ENCODE results near the gene UPP1. TPM values are rescaled to one million over a fixed set of nuclear protein-coding genes. Genes with fewer than 3 reads are reported as not detected.

Gene UPP1
- total and polyA plus RNA-seq, 2 donors (not counting 1 experiment from before 2014, with no cell fraction given), result 5.8 to 8.0 TPM

DNA sequence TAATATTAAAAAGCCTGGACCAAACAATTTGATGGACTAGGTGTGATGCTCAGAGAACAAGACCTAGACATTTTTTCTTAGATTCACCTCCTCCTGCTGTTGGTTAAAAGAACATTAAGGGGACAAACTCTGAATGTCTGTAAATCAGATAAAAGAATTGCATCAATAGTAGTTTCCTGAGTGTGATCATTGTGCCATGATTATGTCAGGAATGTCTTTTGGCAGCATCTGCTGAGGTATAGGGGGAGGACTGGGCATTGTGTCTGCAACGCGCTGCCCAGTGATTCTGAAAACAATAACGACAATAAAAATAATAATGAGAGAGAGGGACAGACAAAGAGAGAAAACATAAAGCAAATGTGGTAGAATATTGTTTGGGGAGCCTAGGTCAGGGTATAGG lies 46.8 kb upstream of the UPP1 start:
- Mint-ChIP-seq H3K9me3 (ENCODE audit: insufficient read depth) (no peaks in the 10 kb centered on the region), H3K4me3 (no peak overlapping the region), H3K4me1 (peaks cover 4% of the 10 kb centered on the region), H3K27ac (no peak overlapping the region), H3K27me3 (peaks cover 3% of the 10 kb centered on the region)
- no peak overlapping the region for H3K4me2 ChIP-seq (replicated peaks; ENCODE audit: low read depth, low read length, poor library complexity, severe bottlenecking)
- H3K79me2 ChIP-seq (ENCODE audit: control insufficient read depth, insufficient read depth, low read length), result no peaks in the 10 kb centered on the region
- ATAC-seq (ENCODE audit: low read depth) (no peak), DNase-seq (no peak)
- H3K9ac ChIP-seq (ENCODE audit: low read length), result no peak overlapping the region
- ChIA-PET POLR2A (no interaction called here), CTCF (no interaction called here)
- H3K4me1 ChIP-seq (ENCODE audit: control insufficient read depth in 2 of 2, insufficient read depth in 2 of 2, low read length in 2 of 2), result no peaks in the 10 kb centered on the region
- H3K36me3 ChIP-seq (replicated peaks in 1 of 2; ENCODE audit: control extremely low read depth in 1 of 2, control insufficient read depth in 1 of 2, extremely low read depth in 1 of 2, insufficient read depth in 2 of 2, low read length in 1 of 2), result no peaks in the 10 kb centered on the region
- peaks cover 0 to 2% (median 0%) of the 10 kb centered on the region in 4 experiments for H3K27me3 ChIP-seq (replicated peaks in 1 of 4; ENCODE audit: control extremely low read depth in 1 of 4, control insufficient read depth in 3 of 4, insufficient read depth in 4 of 4, low read length in 3 of 4)
- no peak overlapping the region for H2AFZ ChIP-seq (ENCODE audit: insufficient read depth, low read depth, low read length, poor library complexity, severe bottlenecking)
- intact Hi-C loops (cut with micrococcal nuclease), result no loop called here
- H3K27ac ChIP-seq (ENCODE audit: low read length in 2 of 2), result no peak overlapping the region
- H3K9me3 ChIP-seq (ENCODE audit: control extremely low read depth in 1 of 3, control insufficient read depth in 2 of 3, insufficient read depth in 1 of 3, low read length in 2 of 3), result no peaks in the 10 kb centered on the region
- TF ChIP-seq, protein P1, sequence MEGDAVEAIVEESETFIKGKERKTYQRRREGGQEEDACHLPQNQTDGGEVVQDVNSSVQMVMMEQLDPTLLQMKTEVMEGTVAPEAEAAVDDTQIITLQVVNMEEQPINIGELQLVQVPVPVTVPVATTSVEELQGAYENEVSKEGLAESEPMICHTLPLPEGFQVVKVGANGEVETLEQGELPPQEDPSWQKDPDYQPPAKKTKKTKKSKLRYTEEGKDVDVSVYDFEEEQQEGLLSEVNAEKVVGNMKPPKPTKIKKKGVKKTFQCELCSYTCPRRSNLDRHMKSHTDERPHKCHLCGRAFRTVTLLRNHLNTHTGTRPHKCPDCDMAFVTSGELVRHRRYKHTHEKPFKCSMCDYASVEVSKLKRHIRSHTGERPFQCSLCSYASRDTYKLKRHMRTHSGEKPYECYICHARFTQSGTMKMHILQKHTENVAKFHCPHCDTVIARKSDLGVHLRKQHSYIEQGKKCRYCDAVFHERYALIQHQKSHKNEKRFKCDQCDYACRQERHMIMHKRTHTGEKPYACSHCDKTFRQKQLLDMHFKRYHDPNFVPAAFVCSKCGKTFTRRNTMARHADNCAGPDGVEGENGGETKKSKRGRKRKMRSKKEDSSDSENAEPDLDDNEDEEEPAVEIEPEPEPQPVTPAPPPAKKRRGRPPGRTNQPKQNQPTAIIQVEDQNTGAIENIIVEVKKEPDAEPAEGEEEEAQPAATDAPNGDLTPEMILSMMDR (IDR thresholded peaks at IDR 0.05), result no peak
- TF ChIP-seq EZH2 (IDR thresholded peaks at IDR 0.05; ENCODE audit: borderline replicate concordance, insufficient read depth, low read depth, low read length, poor library complexity, severe bottlenecking), result no peak
- no peak overlapping the region for H3K4me3 ChIP-seq (ENCODE audit: control extremely low read depth in 1 of 5, extremely low read depth in 1 of 5, insufficient read depth in 1 of 5, low read depth in 2 of 5, low read length in 4 of 5)
- H4K20me1 ChIP-seq (ENCODE audit: control insufficient read depth, insufficient read depth, low read length, poor library complexity, severe bottlenecking), result no peaks in the 10 kb centered on the region
- 100% methylated on average over 3 of the region's 3 CpGs for WGBS (ENCODE audit: insufficient coverage)

GRCh38 chr7:48042636-48043035 lies 46.4 kb upstream of the UPP1 start:
- H3K4me1 ChIP-seq (ENCODE audit: control insufficient read depth in 2 of 2, insufficient read depth in 2 of 2, low read length in 2 of 2), result no peaks in the 10 kb centered on the region
- H4K20me1 ChIP-seq (ENCODE audit: control insufficient read depth, insufficient read depth, low read length, poor library complexity, severe bottlenecking), result no peaks in the 10 kb centered on the region
- H3K4me2 ChIP-seq (replicated peaks; ENCODE audit: low read depth, low read length, poor library complexity, severe bottlenecking), result no peak overlapping the region
- Mint-ChIP-seq H3K4me3 (no peak overlapping the region), H3K4me1 (peaks cover 4% of the 10 kb centered on the region), H3K27me3 (peaks cover 3% of the 10 kb centered on the region), H3K27ac (no peak overlapping the region), H3K9me3 (ENCODE audit: insufficient read depth) (no peaks in the 10 kb centered on the region)
- no peaks in the 10 kb centered on the region for H3K9me3 ChIP-seq (ENCODE audit: control extremely low read depth in 1 of 3, control insufficient read depth in 2 of 3, insufficient read depth in 1 of 3, low read length in 2 of 3)
- H2AFZ ChIP-seq (ENCODE audit: insufficient read depth, low read depth, low read length, poor library complexity, severe bottlenecking), result no peak overlapping the region
- no peak for TF ChIP-seq EZH2 (IDR thresholded peaks at IDR 0.05; ENCODE audit: borderline replicate concordance, insufficient read depth, low read depth, low read length, poor library complexity, severe bottlenecking)
- TF ChIP-seq, protein P1 (IDR thresholded peaks at IDR 0.05), result no peak
- DNase-seq, result no peak
- intact Hi-C loops (cut with micrococcal nuclease), result no loop called here
- H3K36me3 ChIP-seq (replicated peaks in 1 of 2; ENCODE audit: control extremely low read depth in 1 of 2, control insufficient read depth in 1 of 2, extremely low read depth in 1 of 2, insufficient read depth in 2 of 2, low read length in 1 of 2), result no peaks in the 10 kb centered on the region
- no peaks in the 10 kb centered on the region for H3K79me2 ChIP-seq (ENCODE audit: control insufficient read depth, insufficient read depth, low read length)
- no peak overlapping the region for H3K9ac ChIP-seq (ENCODE audit: low read length)
- no peak overlapping the region for H3K4me3 ChIP-seq (ENCODE audit: control extremely low read depth in 1 of 5, extremely low read depth in 1 of 5, insufficient read depth in 1 of 5, low read depth in 2 of 5, low read length in 4 of 5)
- POLR2A ChIA-PET, result no interaction called here
- ATAC-seq (ENCODE audit: low read depth), result no peak
- 50% methylated on average over 2 of the region's 3 CpGs for WGBS (ENCODE audit: insufficient coverage)
- no peak overlapping the region for H3K27ac ChIP-seq (ENCODE audit: low read length in 2 of 2)
- H3K27me3 ChIP-seq (replicated peaks in 1 of 4; ENCODE audit: control extremely low read depth in 1 of 4, control insufficient read depth in 3 of 4, insufficient read depth in 4 of 4, low read length in 3 of 4), result no peaks in the 10 kb centered on the region
- CTCF ChIA-PET, result no interaction called here

All from B cell (primary cell).